ENCODE measurements around the gene RGS2.

Gene RGS2

GRCh38 chr1:192826791-192827546, 18.1 kb downstream of the RGS2 start:
- TF ChIP-seq, protein P1, sequence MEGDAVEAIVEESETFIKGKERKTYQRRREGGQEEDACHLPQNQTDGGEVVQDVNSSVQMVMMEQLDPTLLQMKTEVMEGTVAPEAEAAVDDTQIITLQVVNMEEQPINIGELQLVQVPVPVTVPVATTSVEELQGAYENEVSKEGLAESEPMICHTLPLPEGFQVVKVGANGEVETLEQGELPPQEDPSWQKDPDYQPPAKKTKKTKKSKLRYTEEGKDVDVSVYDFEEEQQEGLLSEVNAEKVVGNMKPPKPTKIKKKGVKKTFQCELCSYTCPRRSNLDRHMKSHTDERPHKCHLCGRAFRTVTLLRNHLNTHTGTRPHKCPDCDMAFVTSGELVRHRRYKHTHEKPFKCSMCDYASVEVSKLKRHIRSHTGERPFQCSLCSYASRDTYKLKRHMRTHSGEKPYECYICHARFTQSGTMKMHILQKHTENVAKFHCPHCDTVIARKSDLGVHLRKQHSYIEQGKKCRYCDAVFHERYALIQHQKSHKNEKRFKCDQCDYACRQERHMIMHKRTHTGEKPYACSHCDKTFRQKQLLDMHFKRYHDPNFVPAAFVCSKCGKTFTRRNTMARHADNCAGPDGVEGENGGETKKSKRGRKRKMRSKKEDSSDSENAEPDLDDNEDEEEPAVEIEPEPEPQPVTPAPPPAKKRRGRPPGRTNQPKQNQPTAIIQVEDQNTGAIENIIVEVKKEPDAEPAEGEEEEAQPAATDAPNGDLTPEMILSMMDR (IDR thresholded peaks at IDR 0.05; ENCODE audit: low read depth, low read length) = no peak
- no peak overlapping the region for H3K4me3 ChIP-seq (ENCODE audit: low read depth, low read length)

GRCh38 chr1:192830595-192831246, 21.9 kb downstream of the RGS2 start:
- TF ChIP-seq, protein P1 (IDR thresholded peaks at IDR 0.05; ENCODE audit: low read depth, low read length) = no peak
- no peak overlapping the region for H3K4me3 ChIP-seq (ENCODE audit: low read depth, low read length)

- H3K4me3 ChIP-seq (ENCODE audit: low read depth, low read length) = no peak overlapping the region
- TF ChIP-seq, protein P1 (IDR thresholded peaks at IDR 0.05; ENCODE audit: low read depth, low read length) = no peak
Measured at GRCh38 chr1:192831706-192832355, 23.0 kb downstream of the RGS2 start.

- TF ChIP-seq, protein P1 (IDR thresholded peaks at IDR 0.05; ENCODE audit: low read depth, low read length) = no peak
- H3K4me3 ChIP-seq (ENCODE audit: low read depth, low read length) = no peak overlapping the region
Measured at GRCh38 chr1:192832492-192832891, 23.7 kb downstream of the RGS2 start.

DNA sequence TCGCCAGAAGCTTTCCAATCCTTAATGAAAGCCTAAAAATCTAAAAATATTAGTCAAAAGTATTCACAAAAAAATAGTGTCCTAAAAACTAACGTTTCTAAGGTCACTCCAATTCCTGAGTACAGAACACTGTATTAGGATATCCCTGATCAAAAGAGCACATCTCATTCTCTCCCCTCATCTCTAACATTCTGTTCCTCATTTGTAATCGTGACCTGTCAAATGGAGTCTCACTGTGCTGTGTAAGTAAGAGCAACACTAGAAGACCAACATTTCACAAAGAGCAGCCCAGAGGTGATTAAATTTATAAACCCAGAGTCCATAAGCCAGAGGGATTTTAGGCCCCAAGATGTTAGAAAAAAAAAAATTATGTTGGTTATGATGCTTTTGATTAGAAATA, 26.3 kb downstream of the RGS2 start:
- H3K4me3 ChIP-seq (ENCODE audit: low read depth, low read length) = no peak overlapping the region
- TF ChIP-seq, protein P1 (IDR thresholded peaks at IDR 0.05; ENCODE audit: low read depth, low read length) = no peak

DNA sequence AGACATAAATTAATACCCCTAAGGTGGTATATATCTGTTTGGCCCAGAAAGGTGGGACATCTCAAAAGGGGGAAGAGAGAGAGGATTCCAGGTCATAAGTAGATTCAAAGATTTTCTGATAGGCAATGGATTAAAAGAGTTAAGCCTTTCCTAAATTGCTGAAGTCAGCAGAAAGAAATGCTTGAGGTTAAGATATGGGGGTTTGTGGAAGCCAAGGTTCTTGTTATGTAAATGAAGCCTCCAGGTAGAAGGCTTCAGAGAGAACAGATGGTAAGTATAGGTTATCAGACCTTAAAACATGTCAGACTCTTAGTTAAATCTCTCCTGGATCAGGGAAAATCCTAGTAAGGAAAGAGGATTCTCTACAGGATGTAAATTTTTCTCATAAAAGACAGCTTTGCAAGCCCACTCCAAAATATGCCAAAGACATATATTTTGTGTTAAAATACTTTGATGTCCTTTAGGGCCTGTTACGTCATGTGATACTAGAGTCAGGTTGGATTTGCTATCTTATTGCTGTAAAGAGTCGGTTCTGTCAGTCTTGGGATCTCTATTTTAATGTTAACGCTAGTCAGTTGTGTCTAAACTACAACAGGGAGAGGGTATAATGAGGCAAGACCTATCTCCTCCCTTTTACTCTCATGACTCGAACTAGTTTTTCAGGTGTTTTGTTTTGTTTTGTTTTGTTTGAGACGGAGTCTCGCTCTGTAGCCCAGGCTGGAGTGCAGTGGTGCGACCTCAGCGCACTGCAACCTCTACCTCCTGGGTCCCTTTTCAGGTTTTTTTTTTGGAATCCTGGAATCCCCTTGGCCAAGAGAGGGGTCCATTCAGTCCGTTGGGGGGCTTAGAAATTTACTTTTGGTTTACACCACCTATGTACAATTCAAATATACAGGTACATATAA, 30.6 kb downstream of the RGS2 start:
- H3K4me3 ChIP-seq (ENCODE audit: low read depth, low read length) = no peak overlapping the region
- TF ChIP-seq, protein P1 (IDR thresholded peaks at IDR 0.05; ENCODE audit: low read depth, low read length) = no peak
